ACHN (cell line): ENCODE data around the gene C11orf54.
"Not testable (repeated sequence)": the region's sequence is repeated elsewhere in the genome, so short reads cannot be mapped to it uniquely, and the experiment has no call there.

ENCODE experiments used
- DNase-seq: peaks from one replicate; pipeline ENCODE4 v3.0.0-alpha.2; 2015
- in situ Hi-C: cut with HindIII; loops from 2 replicates; pipeline ENCODE4 v1.10.0; 2017; ENCODE audit warnings: low sequenced_read_pairs, low pct_ligation_motif_present, low pct_unique_long_range_greater_than_20kb

C11orf54 gene

DNA sequence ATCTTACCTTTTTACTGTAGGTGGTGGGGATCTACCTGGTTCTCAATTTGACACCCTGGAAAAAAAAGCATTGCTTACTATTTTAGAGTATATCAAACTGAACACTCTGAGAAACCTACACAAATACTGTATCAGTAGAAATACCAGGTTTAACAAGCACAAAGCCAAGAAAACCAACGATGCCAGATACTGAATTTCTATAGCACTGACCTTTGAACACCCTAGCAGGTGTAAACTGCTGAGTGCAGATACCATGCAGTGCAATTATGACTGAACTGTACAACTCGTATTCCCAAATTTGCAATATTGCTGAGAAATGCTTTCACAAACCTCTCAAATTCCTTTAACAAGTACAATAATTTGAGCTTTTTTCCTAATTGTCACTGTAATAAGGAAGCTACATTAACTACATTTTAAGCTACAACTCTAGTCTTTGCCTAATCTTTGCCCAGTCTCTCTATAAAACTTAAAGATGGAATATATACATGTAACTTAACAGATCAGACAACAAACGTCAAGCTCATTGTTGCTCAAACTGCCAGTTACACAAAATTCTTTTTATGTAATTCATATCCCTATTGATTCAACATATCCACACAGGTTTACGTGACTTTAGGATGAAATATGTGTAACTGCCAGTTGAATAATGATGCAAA lies 9.1 kb upstream of the C11orf54 start:
- DNase-seq = no peak
- in situ Hi-C loops = no loop called here

DNA sequence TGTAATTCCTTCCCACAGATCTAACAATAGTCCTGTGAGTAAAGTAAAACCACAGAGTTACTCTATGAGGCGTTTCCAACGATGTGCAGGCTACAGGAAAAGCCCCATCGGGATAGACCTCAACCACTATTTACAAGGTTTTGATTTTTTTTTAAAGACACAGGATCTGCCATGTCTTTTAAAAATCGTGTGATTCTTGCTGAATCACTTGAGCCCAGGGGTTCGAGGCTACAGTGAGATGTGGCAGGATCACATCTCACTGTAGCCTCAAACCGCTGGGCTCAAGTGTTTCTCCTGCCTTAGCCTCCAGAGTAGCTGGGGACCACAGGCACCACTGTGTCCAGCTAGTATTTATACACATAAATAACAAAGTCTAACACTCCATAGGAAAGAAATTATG lies 8.0 kb upstream of the C11orf54 start:
- DNase-seq = no peak

DNA sequence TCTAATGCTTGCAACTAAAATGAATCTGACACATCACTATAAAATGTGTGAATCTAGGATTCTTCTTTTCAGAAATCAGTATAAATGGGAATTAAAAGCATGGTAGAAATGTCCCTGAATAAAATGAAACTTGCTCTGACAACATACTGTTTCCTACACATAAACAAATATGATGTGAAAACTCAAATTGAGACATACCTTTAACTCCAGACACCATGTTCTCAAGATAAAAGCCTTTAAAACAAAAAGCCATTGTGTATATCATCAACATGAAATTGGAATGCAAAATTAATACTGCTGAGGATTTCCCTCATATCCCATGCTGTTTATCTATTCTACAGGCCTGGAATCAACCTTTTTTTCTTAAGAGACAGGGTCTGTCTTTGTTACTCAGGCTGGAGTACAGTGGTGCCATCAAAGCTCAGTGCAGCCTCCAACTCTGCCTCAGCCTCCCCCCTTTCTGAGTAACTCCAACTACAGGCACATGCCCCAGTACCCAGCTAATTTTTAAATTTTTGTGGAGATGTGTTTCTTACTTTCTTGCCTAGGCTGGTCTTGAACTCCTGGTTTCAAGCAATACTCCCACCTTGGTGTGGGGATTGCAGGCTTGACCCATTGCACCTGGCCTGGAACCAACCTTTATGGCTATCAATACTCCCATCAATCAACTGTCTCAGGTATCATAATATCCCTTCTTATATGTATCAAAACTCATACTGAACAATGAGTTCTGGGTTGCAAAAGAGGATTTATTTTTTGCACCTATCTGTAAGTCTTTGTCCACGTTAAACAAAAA lies 6.8 kb upstream of the C11orf54 start:
- DNase-seq = no peak
- in situ Hi-C loops = no loop called here

More for the DNA sequence above, 8.0 kb upstream of the C11orf54 start:
- in situ Hi-C loops = no loop called here

DNA sequence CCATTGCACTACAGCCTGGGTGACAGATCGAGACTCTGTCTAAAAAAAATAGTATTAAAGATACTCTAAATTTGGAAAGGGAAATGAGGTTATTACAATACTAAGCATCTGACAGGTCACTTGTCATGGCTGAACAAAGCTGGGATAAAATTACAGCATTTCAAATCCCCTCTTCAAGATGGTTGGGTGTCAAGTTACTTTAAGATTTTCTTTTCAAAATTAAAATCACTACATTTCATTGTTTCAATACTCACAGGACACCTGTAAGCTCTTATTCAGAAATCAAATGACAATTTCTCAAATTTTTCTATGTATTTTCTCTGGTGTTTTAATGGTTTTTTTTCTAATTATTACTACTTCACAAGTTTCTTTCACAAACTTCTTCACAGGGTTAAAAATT lies 5.8 kb upstream of the C11orf54 start:
- in situ Hi-C loops = no loop called here
- no peak for DNase-seq

DNA sequence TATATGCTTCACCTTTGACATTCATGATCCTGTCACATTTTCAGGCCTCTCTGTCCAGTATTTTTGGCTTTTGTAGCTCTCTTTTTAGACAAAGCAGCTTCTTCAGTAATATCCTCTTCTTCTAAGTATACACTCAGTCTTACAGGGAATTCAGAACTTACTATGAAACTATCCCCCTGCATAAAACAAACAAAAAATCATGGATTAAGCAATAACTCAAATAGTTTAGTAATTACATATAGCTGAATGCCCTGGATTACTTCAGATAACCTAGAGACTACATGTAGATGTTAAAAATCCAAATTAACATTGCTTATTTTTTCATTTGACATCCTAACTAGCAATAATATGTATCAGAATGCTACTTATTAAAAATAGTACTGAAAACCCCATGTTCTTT lies 5.3 kb upstream of the C11orf54 start:
- in situ Hi-C loops = no loop called here
- no peak for DNase-seq

DNA sequence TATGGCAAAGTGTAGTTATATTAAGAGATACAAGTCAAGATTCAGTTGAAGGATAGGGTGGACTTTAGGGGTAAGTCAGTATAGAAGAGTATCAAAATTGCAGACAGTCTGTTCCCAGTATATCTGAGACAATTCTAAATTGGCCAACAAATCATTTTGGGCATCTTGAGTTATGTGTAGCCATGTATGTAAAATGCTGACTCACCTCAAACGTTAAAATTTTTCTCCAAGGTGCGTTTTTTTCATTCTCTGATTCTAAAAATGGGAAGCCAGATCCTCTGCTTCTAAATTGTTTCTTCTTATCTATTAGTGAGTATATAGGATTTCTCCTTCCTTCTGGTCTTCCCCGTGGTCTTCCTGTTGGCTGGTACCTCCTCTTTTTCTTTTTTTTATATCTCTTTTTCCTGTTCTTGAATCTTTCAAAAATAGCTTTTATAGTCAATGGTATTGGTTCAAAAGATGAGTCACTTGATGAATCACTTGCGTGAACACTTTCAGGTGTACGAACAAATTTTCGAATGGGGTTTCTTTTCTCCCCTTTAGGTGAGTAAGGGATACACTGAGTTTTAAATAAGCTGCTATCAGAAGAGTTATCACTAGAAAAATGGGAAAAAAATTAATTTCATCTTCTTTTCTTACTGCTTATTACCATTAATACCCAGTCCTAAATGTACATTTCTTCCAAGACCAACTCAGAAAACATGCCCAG lies 3.4 kb upstream of the C11orf54 start:
- peak; percentile 21 for DNase-seq
- in situ Hi-C loops = no loop called here

DNA sequence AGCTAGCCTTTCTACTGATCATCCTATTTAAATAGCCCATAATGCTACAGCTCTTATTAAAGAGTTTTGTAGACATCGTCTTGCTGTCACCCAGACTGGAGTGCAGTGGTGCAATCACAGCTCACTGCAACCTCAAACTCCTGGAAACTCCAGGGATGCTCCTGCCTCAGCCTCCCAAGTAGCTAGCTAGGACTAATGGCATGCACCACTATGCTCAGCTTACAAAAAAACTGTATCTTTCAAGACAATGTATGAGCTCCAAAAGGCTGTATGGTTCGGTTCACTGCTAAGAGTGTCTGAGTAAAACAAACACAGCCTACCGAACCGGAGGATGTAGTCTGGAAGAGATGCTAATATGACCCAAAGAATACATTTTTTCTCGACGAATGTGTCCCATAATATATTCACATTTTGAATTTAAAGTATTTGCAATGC lies 2.8 kb upstream of the C11orf54 start:
- no peak for DNase-seq
- in situ Hi-C loops = no loop called here

DNA sequence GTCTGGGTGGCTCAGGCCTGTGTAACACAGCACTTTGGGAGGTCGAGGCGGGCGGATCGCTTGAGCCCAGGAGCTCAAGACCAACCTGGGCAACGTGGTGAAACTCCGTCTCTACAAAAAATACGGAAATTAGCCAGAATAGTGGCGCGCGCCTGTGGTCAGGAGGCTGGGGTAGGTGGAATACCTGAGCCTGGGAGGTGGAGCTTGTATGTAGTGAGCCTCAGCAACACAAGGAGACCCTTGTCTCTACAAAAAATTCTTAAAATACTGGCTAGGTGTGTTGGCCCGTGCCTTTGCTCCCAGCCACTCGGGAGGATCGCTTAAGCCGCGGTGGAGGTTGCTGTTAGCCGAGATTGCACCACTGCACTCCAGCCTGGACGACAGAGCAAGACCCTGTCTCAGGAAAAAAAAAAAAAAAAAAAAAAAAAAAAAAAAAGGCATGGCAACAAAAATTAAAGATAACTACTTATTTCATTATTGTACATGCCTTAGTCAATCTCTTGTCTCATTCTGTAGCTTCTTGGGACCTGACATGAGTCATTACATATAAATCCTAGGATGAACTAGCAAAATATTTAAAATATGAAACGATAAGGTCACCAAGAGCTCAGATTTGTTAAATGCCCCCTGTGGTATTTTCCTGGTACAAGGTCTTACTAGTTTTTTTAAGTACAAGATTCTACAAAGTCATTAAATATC lies 1.3 kb upstream of the C11orf54 start:
- in situ Hi-C loops = no loop called here
- DNase-seq = peak; percentile 37

DNA sequence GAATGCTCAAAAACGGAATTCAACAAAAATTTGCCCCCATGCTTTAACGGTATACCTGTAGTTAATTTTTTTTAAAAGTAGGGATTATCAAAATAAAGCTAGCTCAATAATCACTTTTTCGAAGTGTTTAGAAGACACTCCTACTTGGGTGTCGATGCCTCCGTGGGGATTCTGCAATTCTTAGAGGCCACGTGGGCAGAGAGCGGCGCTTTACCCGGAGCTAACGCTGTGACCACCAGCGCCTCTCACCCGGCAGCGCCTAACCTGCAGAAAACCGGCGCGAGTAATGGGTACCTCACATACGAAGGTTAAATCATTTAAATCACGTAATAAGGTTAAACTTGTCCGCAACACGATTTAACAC lies 760 bp upstream of the C11orf54 start:
- in situ Hi-C loops = no loop called here
- DNase-seq = peak; percentile 60

DNA sequence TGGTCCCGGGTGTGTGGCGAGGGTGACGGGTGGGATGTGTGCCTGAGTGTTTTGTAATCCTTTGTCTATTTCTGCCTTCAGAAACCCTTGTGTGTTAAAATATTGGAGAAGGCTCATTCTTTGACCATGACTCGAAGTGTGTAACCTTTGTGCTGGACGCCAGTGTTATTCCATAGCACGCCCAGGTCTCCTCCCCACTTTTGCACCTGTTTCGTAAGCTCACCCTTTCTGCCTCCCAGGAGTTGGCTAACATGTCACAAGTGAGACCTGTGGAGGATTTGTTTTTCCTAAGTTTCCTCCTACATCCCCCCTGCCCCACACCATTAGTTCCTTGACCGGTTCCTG lies 382 bp downstream of the C11orf54 start:
- in situ Hi-C loops = no loop called here
- peak; percentile 72 for DNase-seq

DNA sequence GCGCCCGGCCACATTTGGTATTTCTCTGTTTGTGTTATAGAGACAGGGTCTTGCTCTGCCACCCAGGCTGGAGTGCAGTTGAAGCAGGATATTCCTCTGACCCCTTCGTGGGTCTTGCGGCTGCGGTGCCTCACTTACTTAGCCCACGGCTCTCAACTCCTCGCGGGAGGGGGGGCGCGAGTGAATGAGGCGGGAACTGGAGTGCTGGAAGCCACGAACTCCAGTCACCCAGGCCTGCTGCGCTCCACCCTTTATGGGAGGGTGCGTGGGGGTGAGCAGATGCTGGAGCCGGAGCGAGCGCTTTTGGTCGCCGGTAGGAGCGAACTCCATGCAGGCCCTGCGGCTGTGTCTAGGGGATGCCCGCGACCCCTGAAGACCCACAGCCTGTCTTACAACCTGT lies 1.8 kb downstream of the C11orf54 start:
- DNase-seq = no peak
- in situ Hi-C loops = no loop called here

DNA sequence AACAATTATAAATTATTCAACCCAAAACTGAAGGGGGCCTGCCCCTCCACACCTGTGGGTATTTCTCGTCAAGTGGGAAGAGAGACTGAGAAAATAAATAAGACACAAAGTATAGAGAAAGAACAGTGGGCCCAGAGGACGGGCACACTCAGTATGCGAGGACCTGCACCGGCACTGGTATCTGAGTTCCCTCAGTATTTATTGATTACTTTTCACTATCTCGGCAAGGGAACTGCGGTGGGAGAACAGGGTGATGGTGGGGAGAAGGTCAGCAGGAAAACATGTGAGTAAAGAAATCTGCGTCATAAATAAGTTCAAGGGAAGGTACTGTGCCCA lies 3.2 kb downstream of the C11orf54 start:
- no peak for DNase-seq
- in situ Hi-C loops = no loop called here

DNA sequence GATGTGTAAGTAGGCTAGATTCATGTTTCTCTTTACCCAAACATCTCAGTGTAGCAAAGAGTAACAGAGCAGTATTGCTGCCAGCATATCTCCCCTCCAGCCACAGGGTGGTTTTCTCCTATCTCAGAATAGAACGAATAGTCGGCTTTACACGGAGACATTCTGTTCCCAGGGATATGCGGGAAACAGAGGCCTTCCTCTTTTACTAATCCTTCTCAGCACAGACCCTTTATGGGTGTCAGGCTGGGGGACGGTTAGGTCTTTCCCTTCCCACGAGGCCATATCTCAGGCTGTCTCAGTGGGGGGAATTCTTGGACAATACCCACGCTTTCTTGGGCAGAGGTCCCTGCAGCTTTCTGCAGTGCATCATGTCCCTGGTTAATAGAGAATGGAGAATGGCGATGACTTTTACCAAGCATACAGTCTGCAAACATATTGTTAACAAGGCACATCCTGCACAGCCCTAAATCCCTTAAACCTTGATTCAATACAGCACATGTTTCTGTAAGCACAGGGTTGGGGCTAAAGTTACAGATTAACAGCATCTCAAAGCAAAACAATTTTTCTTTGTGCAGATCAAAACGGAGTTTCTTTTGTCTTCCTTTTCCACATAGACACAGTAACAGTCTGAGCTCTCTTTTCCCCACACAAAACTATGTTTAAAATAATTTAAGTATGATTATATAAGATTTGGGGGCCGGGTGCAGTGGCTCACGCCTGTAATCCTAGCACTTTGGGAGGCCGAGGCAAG lies 3.7 kb downstream of the C11orf54 start:
- DNase-seq = peak; percentile 16
- in situ Hi-C loops = not testable (repeated sequence)

DNA sequence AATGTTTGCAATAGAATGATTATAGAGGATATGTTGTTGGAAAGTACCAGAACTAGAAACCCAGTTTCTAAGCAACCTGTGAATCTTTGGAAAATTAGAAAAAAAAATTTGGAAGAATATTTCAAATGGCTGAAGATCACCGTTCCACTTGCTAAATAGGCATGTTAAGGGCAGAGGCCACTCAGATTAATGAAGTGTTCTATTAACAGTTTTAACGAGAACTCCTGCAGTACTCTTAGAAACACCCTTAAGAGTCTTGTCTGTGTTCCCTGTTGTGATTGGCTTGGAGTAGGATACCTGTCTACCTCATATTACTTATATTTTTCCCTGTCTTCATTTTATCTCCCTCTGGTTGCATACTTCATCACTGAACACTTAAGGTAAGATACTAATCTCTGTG lies 4.6 kb downstream of the C11orf54 start:
- in situ Hi-C loops = no loop called here
- no peak for DNase-seq

DNA sequence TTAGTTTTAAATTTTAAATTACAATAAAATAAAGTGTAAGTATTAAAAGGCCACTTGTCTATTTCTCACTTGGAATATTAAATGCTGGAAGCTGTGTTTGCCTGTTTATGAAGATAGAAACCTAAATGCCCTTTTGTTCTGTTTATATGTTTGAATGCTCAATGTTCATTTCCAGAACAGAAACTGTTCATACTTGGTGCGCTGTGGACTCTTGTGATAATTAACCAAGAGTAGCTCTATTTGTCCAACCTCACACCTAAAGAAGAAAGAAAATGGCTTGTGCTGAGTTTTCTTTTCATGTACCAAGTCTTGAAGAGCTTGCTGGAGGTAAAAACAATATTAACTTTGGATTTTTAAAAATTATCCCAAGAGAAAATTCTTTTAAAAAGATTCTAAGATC lies 5.7 kb downstream of the C11orf54 start:
- peak; percentile 21 for DNase-seq
- in situ Hi-C loops = no loop called here

DNA sequence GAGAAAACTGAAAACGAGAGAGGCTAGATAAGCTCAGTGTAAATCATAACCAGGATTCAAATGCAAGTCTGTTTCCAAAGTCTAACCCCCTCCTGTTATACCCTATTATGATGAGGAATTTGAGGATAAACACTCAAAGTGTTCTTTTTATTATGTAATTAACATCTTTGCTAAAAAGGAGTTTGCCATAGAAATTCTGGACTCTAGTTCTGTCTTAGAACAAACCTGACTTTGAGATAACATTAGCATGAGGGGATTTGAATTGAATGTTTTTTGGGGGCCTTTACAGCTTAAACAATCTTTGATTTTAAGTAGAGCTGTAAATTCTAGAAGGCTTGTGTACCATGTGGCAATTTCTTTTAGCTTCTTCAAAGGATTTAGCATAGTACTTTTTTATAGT lies 9.5 kb downstream of the C11orf54 start:
- DNase-seq = no peak
- in situ Hi-C loops = no loop called here

DNA sequence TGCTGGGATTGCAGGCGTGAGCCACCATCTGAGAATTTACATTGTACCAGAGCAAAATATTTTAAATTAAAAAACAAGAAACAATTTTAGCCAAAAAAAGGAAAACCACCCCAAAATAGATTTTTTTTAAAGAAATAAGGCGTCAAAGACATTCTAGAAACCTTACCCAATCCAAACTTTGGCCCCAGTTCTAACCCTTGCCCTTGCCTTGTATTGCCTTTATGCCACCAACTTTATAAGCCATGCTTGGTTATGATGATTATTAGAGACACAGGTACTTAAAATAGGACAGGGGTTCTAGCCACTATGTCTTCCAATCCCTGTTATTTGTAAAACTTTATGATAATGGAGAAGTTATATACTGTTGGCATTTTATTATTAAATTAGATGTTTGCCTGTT lies 11.8 kb downstream of the C11orf54 start:
- in situ Hi-C loops = no loop called here
- DNase-seq = no peak

DNA sequence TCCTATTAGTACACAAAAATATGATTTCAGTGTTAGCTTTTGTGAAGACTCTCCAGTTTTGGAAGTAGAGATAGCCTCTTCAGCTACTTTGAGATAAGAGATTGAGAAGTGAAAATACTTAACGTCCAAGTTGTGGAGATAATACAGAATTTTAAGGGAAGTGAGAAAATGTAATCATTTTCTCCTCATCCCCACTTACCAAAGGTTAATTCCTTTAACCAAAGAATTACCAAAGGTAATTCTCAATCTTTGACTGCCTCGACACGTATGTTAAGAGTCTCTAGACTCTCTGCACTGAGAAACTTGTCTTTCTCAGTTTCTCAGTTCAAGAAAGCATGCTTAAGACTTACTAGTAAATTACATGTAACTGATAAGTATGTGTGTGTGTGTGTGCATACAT lies 15.3 kb downstream of the C11orf54 start:
- in situ Hi-C loops = no loop called here
- DNase-seq = no peak

DNA sequence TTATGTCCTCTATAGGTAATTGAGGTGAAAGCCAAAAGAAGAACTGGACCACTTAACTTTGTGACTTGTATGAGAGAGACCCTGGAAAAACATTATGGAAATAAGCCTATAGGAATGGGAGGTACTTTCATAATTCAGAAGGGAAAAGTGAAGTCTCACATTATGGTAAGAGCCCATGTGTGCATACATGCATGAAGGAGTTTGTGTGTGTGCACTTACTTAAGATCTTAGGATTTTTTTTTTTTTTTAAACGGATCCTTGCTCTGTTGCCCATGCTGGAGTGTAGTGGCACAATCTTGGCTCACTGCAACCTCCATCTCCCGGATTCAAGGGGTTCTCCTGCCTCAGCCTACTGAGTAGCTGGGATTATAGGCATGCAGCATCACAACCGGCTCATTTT lies 15.8 kb downstream of the C11orf54 start:
- DNase-seq = no peak
- in situ Hi-C loops = no loop called here
